Measurements from ENCODE around the gene NUMBL. TPM values are rescaled to one million over a fixed set of nuclear protein-coding genes. Genes with fewer than 3 reads are reported as not detected.

The NUMBL gene
- total RNA-seq, 2 donors from 2014 or later, result 9.1 to 73.5 TPM

GRCh38 chr19:40682431-40682964, 8.0 kb downstream of the NUMBL start:
- H3K36me3 ChIP-seq (replicated peaks in 1 of 2; ENCODE audit: insufficient read depth in 1 of 2, low read depth in 2 of 2), result no peaks in the 10 kb centered on the region
- no peaks in the 10 kb centered on the region for H3K9me3 ChIP-seq
- H3K4me1 ChIP-seq, result no peaks in the 10 kb centered on the region
- no peaks in the 10 kb centered on the region for H3K27me3 ChIP-seq
- ATAC-seq (no peak), DNase-seq (no peak)
- no peak overlapping the region for H3K4me3 ChIP-seq
- WGBS, 2 donors, result 88 to 95% methylated on average over 12 to 15 of the region's 18 CpGs
- no peak overlapping the region for H3K27ac ChIP-seq
- intact Hi-C loops (cut with DNase I), result no loop called here
- no peak for TF ChIP-seq POLR2A (IDR thresholded peaks at IDR 0.05)
- TF ChIP-seq, protein P1, sequence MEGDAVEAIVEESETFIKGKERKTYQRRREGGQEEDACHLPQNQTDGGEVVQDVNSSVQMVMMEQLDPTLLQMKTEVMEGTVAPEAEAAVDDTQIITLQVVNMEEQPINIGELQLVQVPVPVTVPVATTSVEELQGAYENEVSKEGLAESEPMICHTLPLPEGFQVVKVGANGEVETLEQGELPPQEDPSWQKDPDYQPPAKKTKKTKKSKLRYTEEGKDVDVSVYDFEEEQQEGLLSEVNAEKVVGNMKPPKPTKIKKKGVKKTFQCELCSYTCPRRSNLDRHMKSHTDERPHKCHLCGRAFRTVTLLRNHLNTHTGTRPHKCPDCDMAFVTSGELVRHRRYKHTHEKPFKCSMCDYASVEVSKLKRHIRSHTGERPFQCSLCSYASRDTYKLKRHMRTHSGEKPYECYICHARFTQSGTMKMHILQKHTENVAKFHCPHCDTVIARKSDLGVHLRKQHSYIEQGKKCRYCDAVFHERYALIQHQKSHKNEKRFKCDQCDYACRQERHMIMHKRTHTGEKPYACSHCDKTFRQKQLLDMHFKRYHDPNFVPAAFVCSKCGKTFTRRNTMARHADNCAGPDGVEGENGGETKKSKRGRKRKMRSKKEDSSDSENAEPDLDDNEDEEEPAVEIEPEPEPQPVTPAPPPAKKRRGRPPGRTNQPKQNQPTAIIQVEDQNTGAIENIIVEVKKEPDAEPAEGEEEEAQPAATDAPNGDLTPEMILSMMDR (IDR thresholded peaks at IDR 0.05), result no peak

DNA sequence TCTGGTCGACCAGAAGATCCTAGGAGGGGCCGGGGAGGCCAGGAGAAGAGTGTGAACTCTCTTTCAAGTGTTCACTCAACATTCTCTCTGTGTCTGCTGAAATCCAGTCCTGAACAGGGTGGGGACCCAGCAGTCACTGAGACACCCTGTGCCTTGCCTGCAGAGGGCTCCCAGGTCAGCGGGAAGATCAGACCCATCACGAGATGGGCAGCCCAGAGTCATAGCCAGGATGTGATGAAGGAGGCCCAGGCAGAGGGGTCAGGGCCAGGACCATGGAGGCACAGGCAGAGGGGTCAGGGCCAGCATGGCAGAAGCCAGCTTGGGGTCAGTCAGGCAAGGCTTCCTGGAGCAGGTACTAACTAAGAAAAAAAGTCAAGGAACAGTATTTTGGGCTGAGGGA, 9.4 kb downstream of the NUMBL start:
- DNase-seq (no peak), ATAC-seq (no peak)
- Histone ChIP-seq H3K4me3 (no peak overlapping the region), H3K36me3 (replicated peaks in 1 of 2; ENCODE audit: insufficient read depth in 1 of 2, low read depth in 2 of 2) (no peaks in the 10 kb centered on the region), H3K27me3 (no peaks in the 10 kb centered on the region), H3K4me1 (no peaks in the 10 kb centered on the region), H3K27ac (no peak overlapping the region), H3K9me3 (no peaks in the 10 kb centered on the region)
- TF ChIP-seq, protein P1 (IDR thresholded peaks at IDR 0.05), result no peak
- no peak for TF ChIP-seq POLR2A (IDR thresholded peaks at IDR 0.05)
- intact Hi-C loops (cut with DNase I), result no loop called here
- WGBS, 2 donors, result 87 to 95% methylated on average over 2 to 4 of the region's 4 CpGs

- Histone ChIP-seq H3K27me3 (no peaks in the 10 kb centered on the region), H3K9me3 (no peaks in the 10 kb centered on the region), H3K36me3 (replicated peaks in 1 of 2; ENCODE audit: insufficient read depth in 1 of 2, low read depth in 2 of 2) (peaks cover 0 to under 1% of the 10 kb centered on the region in 2 donors), H3K4me1 (no peaks in the 10 kb centered on the region), H3K27ac (no peak overlapping the region), H3K4me3 (no peak overlapping the region)
- no peak for TF ChIP-seq POLR2A (IDR thresholded peaks at IDR 0.05)
- TF ChIP-seq, protein P1 (IDR thresholded peaks at IDR 0.05), result no peak
- DNase-seq, result no peak
- intact Hi-C loops (cut with DNase I), result no loop called here
- 91 to 100% methylated on average over 1 to 21 of the region's 23 CpGs for WGBS, 2 donors
- ATAC-seq, result no peak
Measured at GRCh38 chr19:40677156-40677555, 13.3 kb downstream of the NUMBL start.

GRCh38 chr19:40674291-40674690, 16.2 kb downstream of the NUMBL start:
- TF ChIP-seq, protein P1 (IDR thresholded peaks at IDR 0.05), result no peak
- TF ChIP-seq POLR2A (IDR thresholded peaks at IDR 0.05), result no peak
- Histone ChIP-seq H3K27ac (no peak overlapping the region), H3K4me1 (no peaks in the 10 kb centered on the region), H3K9me3 (no peaks in the 10 kb centered on the region), H3K36me3 (replicated peaks in 1 of 2; ENCODE audit: insufficient read depth in 1 of 2, low read depth in 2 of 2) (peaks cover 0 to 5% of the 10 kb centered on the region in 2 donors), H3K27me3 (no peaks in the 10 kb centered on the region), H3K4me3 (no peak overlapping the region)
- intact Hi-C loops (cut with DNase I), result no loop called here
- DNase-seq (no peak), ATAC-seq (no peak)
- 72 to 100% methylated on average over 2 to 3 of the region's 3 CpGs for WGBS, 2 donors

DNA sequence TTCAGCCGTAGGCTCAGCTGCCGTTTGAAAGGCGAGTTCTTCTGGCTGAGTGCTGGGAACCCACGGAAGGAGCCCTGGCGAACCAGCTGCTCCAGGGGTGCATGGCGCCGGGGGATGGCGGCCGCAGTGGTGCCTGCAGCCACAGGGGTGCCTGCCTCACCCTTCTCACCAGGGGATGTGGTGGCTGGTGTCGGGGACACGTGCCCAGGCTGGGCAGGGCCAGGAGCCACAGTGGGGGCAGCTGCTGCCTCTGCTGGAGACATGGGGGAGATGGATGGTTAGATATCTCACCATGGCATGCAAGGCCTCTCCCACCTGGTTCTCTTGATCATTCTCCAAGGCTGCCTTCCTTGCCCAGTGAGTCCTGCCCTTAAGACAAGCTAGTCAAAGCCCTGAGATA, 17.1 kb downstream of the NUMBL start:
- H3K27ac ChIP-seq, result no peak overlapping the region
- peaks cover 0 to 7% of the 10 kb centered on the region in 2 donors for H3K36me3 ChIP-seq (replicated peaks in 1 of 2; ENCODE audit: insufficient read depth in 1 of 2, low read depth in 2 of 2)
- H3K4me3 ChIP-seq, result no peak overlapping the region
- intact Hi-C loops (cut with DNase I), result no loop called here
- H3K27me3 ChIP-seq, result no peaks in the 10 kb centered on the region
- H3K4me1 ChIP-seq, result no peaks in the 10 kb centered on the region
- ATAC-seq, result no peak
- TF ChIP-seq, protein P1 (IDR thresholded peaks at IDR 0.05), result no peak
- TF ChIP-seq POLR2A (IDR thresholded peaks at IDR 0.05), result no peak
- DNase-seq, result no peak
- no peaks in the 10 kb centered on the region for H3K9me3 ChIP-seq
- WGBS, 2 donors, result 96% methylated on average over 6 to 11 of the region's 11 CpGs

Data from body of pancreas (tissue), 4 donors.